Breast epithelium (tissue), 4 donors: Measurements from ENCODE around the gene TNS3. TPM values are rescaled to one million over a fixed set of nuclear protein-coding genes. Genes with fewer than 3 reads are reported as not detected.

ENCODE experiments used
- DNase-seq, 2 donors: peaks; one replicate each; pipeline ENCODE4 v3.0.0-alpha.2; 2019; ENCODE audit warnings: low spot score in 2 of 2
- H3K27ac ChIP-seq, 2 donors: fragments of 200-600 bp; sonication (generic) in 1 of 2; one replicate each; pipeline ENCODE4 v1.5.1; 2016 to 2019; ENCODE audit warnings: mild to moderate bottlenecking in 1 of 2
- H3K27me3 ChIP-seq, 2 donors: fragments of 200-600 bp; sonication (generic) in 1 of 2; one replicate each; pipeline versions ENCODE4 v1.5.1 to v1.6.0; 2017 to 2019; ENCODE audit warnings: control low read depth in 1 of 2, mild to moderate bottlenecking in 1 of 2
- H3K36me3 ChIP-seq: fragments of 200-600 bp; one replicate; pipeline ENCODE4 v1.5.1; 2019
- H3K4me1 ChIP-seq, 2 donors: fragments of 200-600 bp; sonication (generic); one replicate each; pipeline ENCODE4 v1.5.1; 2016 to 2019; ENCODE audit warnings: control low read depth in 1 of 2
- H3K4me3 ChIP-seq, 3 donors: fragments of 200-600 bp; sonication (generic); 1 replicate in 2 of 3; 2 replicates in 1 of 3; pipeline ENCODE4 v1.5.1; 2016 to 2019; ENCODE audit warnings: mild to moderate bottlenecking in 3 of 3, moderate library complexity in 2 of 3
- H3K9me3 ChIP-seq, 2 donors: fragments of 200-600 bp; sonication (generic) in 1 of 2; one replicate each; pipeline ENCODE4 v1.5.1; 2016 to 2019; ENCODE audit warnings: control low read depth in 1 of 2
- CTCF ChIP-seq, 3 donors: fragments of 450-650 bp; IDR thresholded peaks; one replicate each; pipeline ENCODE4 v1.5.1; 2016 to 2017; ENCODE audit warnings: antibody characterized with exemption in 3 of 3, mild to moderate bottlenecking in 3 of 3, moderate library complexity in 3 of 3
- POLR2A ChIP-seq: fragments of 450-650 bp; IDR thresholded peaks from one replicate; pipeline ENCODE4 v1.6.1; 2016; ENCODE audit warnings: antibody characterized with exemption, mild to moderate bottlenecking, moderate library complexity
- POLR2AphosphoS5 ChIP-seq, 3 donors: sonication (generic); formaldehyde crosslinking; IDR thresholded peaks; one replicate each; pipeline ENCODE4 v1.6.1; 2017; ENCODE audit warnings: antibody characterized with exemption in 3 of 3
- intact Hi-C: fragments of 100-400 bp; cut with DNase I; formaldehyde crosslinking; loops from one replicate; pipeline ENCODE4 v1.15.1; 2023; ENCODE audit warnings: low total_unique reads
- total RNA-seq, 3 donors: library from RNA; depleted of rRNA; stranded (reverse); fragments of >200 nt; gene quantifications; one replicate each; pipeline ENCODE4 v1.1.0, GENCODE V29; 2016

The TNS3 gene
- total RNA-seq, 3 donors from 2014 or later = 41.0 to 78.1 (median 56.2) TPM

- TF ChIP-seq CTCF (IDR thresholded peaks at IDR 0.05) (no peak), POLR2AphosphoS5 (IDR thresholded peaks at IDR 0.05) (no peak), POLR2A (no peak)
- no peaks in the 10 kb centered on the region for H3K27me3 ChIP-seq
- H3K4me1 ChIP-seq = no peaks in the 10 kb centered on the region
- no peaks in the 10 kb centered on the region for H3K36me3 ChIP-seq
- no peak overlapping the region for H3K4me3 ChIP-seq
- H3K27ac ChIP-seq = peak overlapping the region; percentile 19 to 27
- no peak for DNase-seq
- H3K9me3 ChIP-seq = no peaks in the 10 kb centered on the region
- intact Hi-C loops = no loop called here
These were observed 149.0 kb downstream of the TNS3 start for GRCh38 chr7:47432671-47433563.

- no peaks in the 10 kb centered on the region for H3K36me3 ChIP-seq
- H3K27ac ChIP-seq = no peak overlapping the region
- no peak overlapping the region for H3K4me3 ChIP-seq
- no peak for DNase-seq
- no peaks in the 10 kb centered on the region for H3K4me1 ChIP-seq
- H3K27me3 ChIP-seq = no peaks in the 10 kb centered on the region
- no peak for TF ChIP-seq POLR2A
- no peak for TF ChIP-seq POLR2AphosphoS5 (IDR thresholded peaks at IDR 0.05)
- TF ChIP-seq CTCF (IDR thresholded peaks at IDR 0.05) = no peak
- intact Hi-C loops = no loop called here
- no peaks in the 10 kb centered on the region for H3K9me3 ChIP-seq
These were observed 151.5 kb downstream of the TNS3 start for GRCh38 chr7:47430422-47430821.

- no peak for DNase-seq
- no peaks in the 10 kb centered on the region for H3K27me3 ChIP-seq
- H3K4me1 ChIP-seq = no peaks in the 10 kb centered on the region
- no peak overlapping the region for H3K27ac ChIP-seq
- no peak overlapping the region for H3K4me3 ChIP-seq
- TF ChIP-seq CTCF (IDR thresholded peaks at IDR 0.05) = no peak
- no peak for TF ChIP-seq POLR2AphosphoS5 (IDR thresholded peaks at IDR 0.05)
- no peak for TF ChIP-seq POLR2A
- H3K36me3 ChIP-seq = no peaks in the 10 kb centered on the region
- no peaks in the 10 kb centered on the region for H3K9me3 ChIP-seq
- intact Hi-C loops = no loop called here
These were observed 153.0 kb downstream of the TNS3 start for GRCh38 chr7:47428768-47429472.

- intact Hi-C loops = no loop called here
- no peak for DNase-seq
- Histone ChIP-seq H3K9me3 (no peaks in the 10 kb centered on the region), H3K27ac (no peak overlapping the region), H3K27me3 (no peaks in the 10 kb centered on the region), H3K4me1 (no peaks in the 10 kb centered on the region), H3K4me3 (no peak overlapping the region), H3K36me3 (no peaks in the 10 kb centered on the region)
- TF ChIP-seq CTCF (IDR thresholded peaks at IDR 0.05) (no peak), POLR2A (no peak), POLR2AphosphoS5 (IDR thresholded peaks at IDR 0.05) (no peak)
These were observed 153.7 kb downstream of the TNS3 start for GRCh38 chr7:47428052-47428767.
